A549 treated with ZK216348 at 1 μM for 4 hours (cell line): ENCODE data around the gene EIF1AD. TPM values are rescaled to one million over a fixed set of nuclear protein-coding genes. Genes with fewer than 3 reads are reported as not detected.

Source experiments
- total RNA-seq: library from RNA; stranded (reverse); fragments of 200-300 nt; extraction: Qiagen RNA extraction; gene quantifications from 5 replicates; pipeline ENCODE4 v1.2.3, GENCODE V29; 2022; ENCODE audit warnings: low read depth

The EIF1AD gene, protein sequence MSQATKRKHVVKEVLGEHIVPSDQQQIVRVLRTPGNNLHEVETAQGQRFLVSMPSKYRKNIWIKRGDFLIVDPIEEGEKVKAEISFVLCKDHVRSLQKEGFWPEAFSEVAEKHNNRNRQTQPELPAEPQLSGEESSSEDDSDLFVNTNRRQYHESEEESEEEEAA
- total RNA-seq = 36.9 to 46.3 TPM (median 39.5 TPM) in 5 replicates

GRCh38 chr11:66001942-66002647 is at the start of gene EIF1AD, which contains the start of gene BANF1:
Gene EIF1AD, minus strand, starts transcription at chr11:66002157. Its CDS starts 1,768 bp downstream, at chr11:66000389.
Gene BANF1, plus strand, starts transcription at chr11:66002503. Its CDS starts 748 bp downstream, at chr11:66003251.

GRCh38 chr11:66048547-66049323 is 46.8 kb upstream of the EIF1AD start, which contains the start of gene GAL3ST3:
Gene GAL3ST3, minus strand, starts transcription at chr11:66049161. Its CDS starts 3,746 bp downstream, at chr11:66045415.

GRCh38 chr11:66026017-66026529 is 24.1 kb upstream of the EIF1AD start, which contains the start of gene CATSPER1:
Gene CATSPER1, minus strand, starts transcription at chr11:66026479. Its CDS starts 100 bp downstream, at chr11:66026379.

GRCh38 chr11:66011785-66012303 is 9.9 kb upstream of the EIF1AD start, which contains the start of gene CST6:
Gene CST6, plus strand, starts transcription at chr11:66012008. Its CDS starts 37 bp downstream, at chr11:66012045.

DNA sequence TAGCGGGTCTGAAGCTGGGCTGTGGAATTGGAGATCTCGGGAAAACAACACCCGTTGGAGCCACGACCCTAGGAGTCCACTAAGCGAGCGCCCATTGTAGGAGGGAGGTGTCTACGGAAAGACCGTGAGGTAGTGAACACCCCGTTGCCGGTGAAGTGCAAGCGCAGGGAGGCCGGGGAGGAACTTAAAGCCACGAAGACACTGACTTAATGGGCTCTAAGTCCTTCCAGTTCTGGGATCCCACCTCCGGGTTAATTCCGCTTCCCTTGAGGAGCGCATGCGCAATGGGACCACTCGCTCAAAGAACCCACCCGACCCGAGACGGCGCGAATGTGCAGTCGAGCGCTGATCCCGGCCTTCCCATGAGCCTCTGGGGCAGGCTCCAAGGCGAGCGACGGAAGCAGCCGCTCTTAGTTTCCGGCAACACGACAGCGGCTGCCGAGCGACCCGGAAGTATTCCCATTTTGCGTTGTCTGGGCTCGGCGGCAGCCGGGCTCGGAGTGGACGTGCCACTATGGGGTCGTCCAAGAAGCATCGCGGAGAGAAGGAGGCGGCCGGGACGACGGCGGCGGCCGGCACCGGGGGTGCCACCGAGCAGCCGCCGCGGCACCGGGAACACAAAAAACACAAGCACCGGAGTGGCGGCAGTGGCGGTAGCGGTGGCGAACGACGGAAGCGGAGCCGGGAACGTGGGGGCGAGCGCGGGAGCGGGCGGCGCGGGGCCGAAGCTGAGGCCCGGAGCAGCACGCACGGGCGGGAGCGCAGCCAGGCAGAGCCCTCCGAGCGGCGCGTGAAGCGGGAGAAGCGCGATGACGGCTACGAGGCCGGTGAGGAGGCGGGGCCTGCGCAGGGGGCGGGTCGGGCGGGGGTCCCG is 40.5 kb downstream of the EIF1AD start, which contains the start of gene SART1:
TSS of gene SART1 (plus strand) at position 468 of the 874 bp plus-strand sequence. CDS start at position 515, 47 bp downstream.

Other genes starting within 250 kb of the EIF1AD start
- 6.0 to 13.9 TPM (median 11.2 TPM) in 5 replicates for gene AP5B1, start 221.2 kb downstream of the EIF1AD start, total RNA-seq
- gene OVOL1, start 215.1 kb downstream of the EIF1AD start, total RNA-seq = 0.08 to 0.15 TPM (median 0.09 TPM) in 3 of 5 replicates, not detected in the others
- not detected in 5 replicates for gene SNX32, start 168.2 kb downstream of the EIF1AD start, total RNA-seq
- gene CFL1, start 144.0 kb downstream of the EIF1AD start, total RNA-seq = 1,889 to 2,400 TPM (median 2,225 TPM) in 5 replicates
- 23.9 to 43.5 TPM (median 31.9 TPM) in 5 replicates for gene MUS81, start 141.7 kb downstream of the EIF1AD start, total RNA-seq
- 0.92 to 1.8 TPM (median 1.4 TPM) in 5 replicates for gene EFEMP2, start 129.4 kb downstream of the EIF1AD start, total RNA-seq
- gene CTSW, start 122.3 kb downstream of the EIF1AD start, total RNA-seq = 0.20 TPM in 1 of 5 replicates, not detected in the others
- gene FIBP, start 113.7 kb downstream of the EIF1AD start, total RNA-seq = 62.6 to 93.4 TPM (median 84.9 TPM) in 5 replicates
- 20.0 to 52.5 TPM (median 49.0 TPM) in 5 replicates for gene CCDC85B, start 111.5 kb downstream of the EIF1AD start, total RNA-seq
- 132 to 214 TPM (median 155 TPM) in 5 replicates for gene FOSL1, start 101.8 kb downstream of the EIF1AD start, total RNA-seq
- 27.1 to 54.3 TPM (median 50.1 TPM) in 5 replicates for gene C11orf68, start 83.1 kb downstream of the EIF1AD start, total RNA-seq
- gene DRAP1, start 82.7 kb downstream of the EIF1AD start, total RNA-seq = 158 to 325 TPM (median 225 TPM) in 5 replicates
- not detected in 5 replicates for gene TSGA10IP, start 56.7 kb downstream of the EIF1AD start, total RNA-seq
- gene SART1, start 40.4 kb downstream of the EIF1AD start, total RNA-seq = 43.2 to 70.5 TPM (median 61.2 TPM) in 5 replicates
- gene BANF1, start 346 bp upstream of the EIF1AD start, total RNA-seq = 370 to 493 TPM (median 487 TPM) in 5 replicates
- not detected in 5 replicates for gene CST6, start 9.9 kb upstream of the EIF1AD start, total RNA-seq
- 1.2 to 2.4 TPM (median 2.1 TPM) in 5 replicates for gene CATSPER1, start 24.3 kb upstream of the EIF1AD start, total RNA-seq
- gene GAL3ST3, start 47.0 kb upstream of the EIF1AD start, total RNA-seq = not detected in 5 replicates
- gene SF3B2, start 50.2 kb upstream of the EIF1AD start, total RNA-seq = 166 to 198 TPM (median 173 TPM) in 5 replicates
- 54.8 to 98.9 TPM (median 79.2 TPM) in 5 replicates for gene PACS1, start 68.1 kb upstream of the EIF1AD start, total RNA-seq